ENCODE results near the gene GPX2.

DNA sequence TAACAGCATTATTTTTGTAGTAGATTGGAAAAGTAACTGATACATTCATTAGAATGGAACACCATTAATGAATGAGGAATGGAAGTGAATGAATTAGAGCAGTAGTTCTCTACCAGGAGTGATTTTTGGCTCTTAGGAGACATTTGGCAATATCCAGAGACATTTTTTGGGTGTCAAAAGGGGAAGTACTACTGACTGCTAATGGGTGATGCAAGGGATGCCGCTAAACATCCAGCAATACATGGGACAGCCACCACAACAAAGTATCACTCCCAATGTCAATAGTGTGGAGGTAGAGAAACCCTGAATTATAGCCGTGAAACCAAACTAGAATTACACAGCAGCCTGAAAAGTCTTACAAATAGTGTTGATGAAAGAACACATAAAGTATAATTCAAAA, 26.7 kb downstream of the GPX2 start:
- TF ChIP-seq, protein P1, sequence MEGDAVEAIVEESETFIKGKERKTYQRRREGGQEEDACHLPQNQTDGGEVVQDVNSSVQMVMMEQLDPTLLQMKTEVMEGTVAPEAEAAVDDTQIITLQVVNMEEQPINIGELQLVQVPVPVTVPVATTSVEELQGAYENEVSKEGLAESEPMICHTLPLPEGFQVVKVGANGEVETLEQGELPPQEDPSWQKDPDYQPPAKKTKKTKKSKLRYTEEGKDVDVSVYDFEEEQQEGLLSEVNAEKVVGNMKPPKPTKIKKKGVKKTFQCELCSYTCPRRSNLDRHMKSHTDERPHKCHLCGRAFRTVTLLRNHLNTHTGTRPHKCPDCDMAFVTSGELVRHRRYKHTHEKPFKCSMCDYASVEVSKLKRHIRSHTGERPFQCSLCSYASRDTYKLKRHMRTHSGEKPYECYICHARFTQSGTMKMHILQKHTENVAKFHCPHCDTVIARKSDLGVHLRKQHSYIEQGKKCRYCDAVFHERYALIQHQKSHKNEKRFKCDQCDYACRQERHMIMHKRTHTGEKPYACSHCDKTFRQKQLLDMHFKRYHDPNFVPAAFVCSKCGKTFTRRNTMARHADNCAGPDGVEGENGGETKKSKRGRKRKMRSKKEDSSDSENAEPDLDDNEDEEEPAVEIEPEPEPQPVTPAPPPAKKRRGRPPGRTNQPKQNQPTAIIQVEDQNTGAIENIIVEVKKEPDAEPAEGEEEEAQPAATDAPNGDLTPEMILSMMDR (IDR thresholded peaks at IDR 0.05; ENCODE audit: low read length) = no peak
- TF ChIP-seq EZH2phosphoT487 (IDR thresholded peaks at IDR 0.05; ENCODE audit: low read length) (no peak), EZH2 (optimal IDR thresholded peaks at IDR 0.05; ENCODE audit: low read depth, low read length) (no peak)

Data from MM.1S (cell line).